HEK293 (cell line): ENCODE results near the gene HOXC10.

Experiments
- CTCF ChIA-PET: fragments of 350-600 bp; formaldehyde crosslinking; extraction: SDS; loops from one replicate; lab custom pipeline; 2021; ENCODE audit warnings: antibody characterized with exemption; lab: Yijun Ruan, JAX
- POLR2A ChIA-PET: fragments of 300-600 bp; formaldehyde crosslinking; extraction: SDS; loops from one replicate; lab custom pipeline; 2020; ENCODE audit warnings: antibody characterized with exemption, inconsistent platforms; lab: Yijun Ruan, JAX
- H3K27ac ChIP-seq: fragments of 200-500 bp; sonication (Bioruptor generic); 2 replicates; pipeline ENCODE4 v1.5.1; 2014; ENCODE audit warnings: low read depth, low read length, control low read depth, inconsistent platforms; ENCODE audit errors: extremely low read depth
- H3K36me3 ChIP-seq, 2 experiments: fragments of 200-500 bp in 1 of 2; sonication (Bioruptor generic) in 1 of 2; 1 replicate in 1 of 2; 2 replicates in 1 of 2; pipeline ENCODE4 v1.5.1; 2014 to 2017; ENCODE audit warnings: inconsistent platforms in 2 of 2, low read length in 2 of 2; ENCODE audit not compliant: control insufficient read depth in 2 of 2, insufficient read depth in 1 of 2
- H3K4me1 ChIP-seq: fragments of 200-500 bp; sonication (Bioruptor generic); 2 replicates; pipeline ENCODE4 v1.5.1; 2014; ENCODE audit warnings: mild to moderate bottlenecking, low read length, inconsistent platforms; ENCODE audit not compliant: control insufficient read depth, insufficient read depth
- H3K4me3 ChIP-seq: 2 replicates; pipeline ENCODE4 v1.5.1; 2011; ENCODE audit warnings: low read depth, mild to moderate bottlenecking, control low read depth, low read length, moderate library complexity
- H3K9me3 ChIP-seq: fragments of 200-500 bp; sonication (Bioruptor generic); 2 replicates; pipeline ENCODE4 v1.5.1; 2014; ENCODE audit warnings: low read depth, low read length, inconsistent platforms; ENCODE audit not compliant: control insufficient read depth, insufficient read depth
- BCL6B ChIP-seq: fragments of 450-650 bp; formaldehyde crosslinking; IDR thresholded peaks from 2 replicates; pipeline ENCODE4 v1.5.1; 2017; ENCODE audit warnings: missing biosample characterization, missing genetic modification characterization
- GLIS1 ChIP-seq: fragments of 450-650 bp; formaldehyde crosslinking; IDR thresholded peaks from 2 replicates; pipeline ENCODE4 v1.5.1; 2016; ENCODE audit warnings: missing biosample characterization, missing genetic modification characterization
- HOXC10 ChIP-seq: sonication (generic); formaldehyde crosslinking; IDR thresholded peaks from 2 replicates; pipeline ENCODE4 v1.8.1; 2023; ENCODE audit warnings: mild to moderate bottlenecking, missing genetic modification reagents
- KLF7 ChIP-seq: fragments of 450-650 bp; formaldehyde crosslinking; IDR thresholded peaks from 2 replicates; pipeline ENCODE4 v1.5.1; 2016; ENCODE audit warnings: missing biosample characterization, missing genetic modification characterization, borderline replicate concordance
- MEIS1 ChIP-seq: sonication (generic); formaldehyde crosslinking; IDR thresholded peaks from 2 replicates; pipeline ENCODE4 v1.8.1; 2022; ENCODE audit warnings: missing genetic modification reagents, mild to moderate bottlenecking, borderline replicate concordance
- SCRT2 ChIP-seq: fragments of 450-650 bp; formaldehyde crosslinking; IDR thresholded peaks from 2 replicates; pipeline ENCODE4 v1.5.1; 2016; ENCODE audit warnings: missing biosample characterization, missing genetic modification characterization
- SETDB1 ChIP-seq: IDR thresholded peaks from one replicate; pipeline ENCODE4 v1.6.1; 2017; ENCODE audit warnings: mild to moderate bottlenecking, low read length, moderate library complexity, mixed read lengths; ENCODE audit not compliant: insufficient read length
- SP7 ChIP-seq: fragments of 450-650 bp; formaldehyde crosslinking; IDR thresholded peaks from 2 replicates; pipeline ENCODE4 v1.5.1; 2016; ENCODE audit warnings: missing biosample characterization, missing genetic modification characterization
- ZBTB11 ChIP-seq: fragments of 450-650 bp; formaldehyde crosslinking; conservative IDR thresholded peaks from 2 replicates; pipeline ENCODE4 v1.5.1; 2016; ENCODE audit warnings: low read depth, missing biosample characterization, missing genetic modification characterization
- ZBTB17 ChIP-seq: fragments of 450-650 bp; formaldehyde crosslinking; IDR thresholded peaks from 2 replicates; pipeline ENCODE4 v1.5.1; 2016; ENCODE audit warnings: missing biosample characterization, missing genetic modification characterization
- ZBTB21 ChIP-seq: fragments of 450-650 bp; formaldehyde crosslinking; IDR thresholded peaks from 2 replicates; pipeline ENCODE4 v1.5.1; 2017; ENCODE audit warnings: missing biosample characterization, missing genetic modification characterization
- ZBTB8A ChIP-seq: fragments of 450-650 bp; formaldehyde crosslinking; IDR thresholded peaks from 2 replicates; pipeline ENCODE4 v1.5.1; 2016; ENCODE audit warnings: missing biosample characterization, missing genetic modification characterization
- ZIC2 ChIP-seq: fragments of 450-650 bp; formaldehyde crosslinking; IDR thresholded peaks from 2 replicates; pipeline ENCODE4 v1.5.1; 2016; ENCODE audit warnings: missing biosample characterization, missing genetic modification characterization
- ZNF114 ChIP-seq: fragments of 450-650 bp; formaldehyde crosslinking; IDR thresholded peaks from 2 replicates; pipeline ENCODE4 v1.5.0; 2017; ENCODE audit warnings: missing biosample characterization, missing genetic modification characterization
- ZNF138 ChIP-seq: fragments of 450-650 bp; formaldehyde crosslinking; IDR thresholded peaks from 2 replicates; pipeline ENCODE4 v1.5.1; 2016; ENCODE audit warnings: missing biosample characterization, missing genetic modification characterization, borderline replicate concordance
- ZNF223 ChIP-seq: fragments of 450-650 bp; formaldehyde crosslinking; IDR thresholded peaks from 2 replicates; pipeline ENCODE4 v1.5.1; 2016; ENCODE audit warnings: missing biosample characterization, missing genetic modification characterization
- ZNF23 ChIP-seq: fragments of 450-650 bp; formaldehyde crosslinking; IDR thresholded peaks from 2 replicates; pipeline ENCODE4 v1.5.1; 2016; ENCODE audit warnings: missing biosample characterization, missing genetic modification characterization, borderline replicate concordance
- ZNF266 ChIP-seq: fragments of 450-650 bp; formaldehyde crosslinking; IDR thresholded peaks from 2 replicates; pipeline ENCODE4 v1.5.1; 2016; ENCODE audit warnings: missing biosample characterization, missing genetic modification characterization, low read depth
- ZNF280D ChIP-seq: fragments of 450-650 bp; formaldehyde crosslinking; IDR thresholded peaks from 2 replicates; pipeline ENCODE4 v1.5.1; 2016; ENCODE audit warnings: missing biosample characterization, missing genetic modification characterization
- ZNF302 ChIP-seq: fragments of 450-650 bp; formaldehyde crosslinking; IDR thresholded peaks from 2 replicates; pipeline ENCODE4 v1.5.1; 2016; ENCODE audit warnings: missing biosample characterization, missing genetic modification characterization, low read depth
- ZNF335 ChIP-seq: fragments of 450-650 bp; formaldehyde crosslinking; conservative IDR thresholded peaks from 2 replicates; pipeline ENCODE4 v1.5.1; 2016; ENCODE audit warnings: missing biosample characterization, missing genetic modification characterization
- ZNF350 ChIP-seq: fragments of 450-650 bp; formaldehyde crosslinking; IDR thresholded peaks from 2 replicates; pipeline ENCODE4 v1.5.0; 2017; ENCODE audit warnings: missing biosample characterization, mild to moderate bottlenecking, missing genetic modification characterization
- ZNF391 ChIP-seq: fragments of 450-650 bp; formaldehyde crosslinking; IDR thresholded peaks from 2 replicates; pipeline ENCODE4 v1.5.1; 2016; ENCODE audit warnings: low read depth, missing biosample characterization, missing genetic modification characterization, borderline replicate concordance
- ZNF433 ChIP-seq: fragments of 450-650 bp; formaldehyde crosslinking; IDR thresholded peaks from 2 replicates; pipeline ENCODE4 v1.5.1; 2016; ENCODE audit warnings: missing biosample characterization, missing genetic modification characterization, low read depth
- ZNF48 ChIP-seq: fragments of 450-650 bp; formaldehyde crosslinking; IDR thresholded peaks from 2 replicates; pipeline ENCODE4 v1.5.1; 2016; ENCODE audit warnings: missing biosample characterization, missing genetic modification characterization
- ZNF530 ChIP-seq: fragments of 450-650 bp; formaldehyde crosslinking; IDR thresholded peaks from 2 replicates; pipeline ENCODE4 v1.5.1; 2016; ENCODE audit warnings: low read depth, missing biosample characterization, missing genetic modification characterization
- ZNF544 ChIP-seq: fragments of 450-650 bp; formaldehyde crosslinking; IDR thresholded peaks from 2 replicates; pipeline ENCODE4 v1.5.0; 2017; ENCODE audit warnings: missing biosample characterization, missing genetic modification characterization
- ZNF626 ChIP-seq: fragments of 450-650 bp; sonication (Bioruptor Pico); formaldehyde crosslinking; IDR thresholded peaks from 2 replicates; pipeline ENCODE4 v1.5.1; 2018; ENCODE audit warnings: missing biosample characterization, missing genetic modification characterization, inconsistent platforms
- ZNF660 ChIP-seq: fragments of 450-650 bp; IDR thresholded peaks from 2 replicates; pipeline ENCODE4 v1.5.1; 2018; ENCODE audit warnings: missing biosample characterization, mild to moderate bottlenecking, missing genetic modification characterization
- ZNF776 ChIP-seq: fragments of 450-650 bp; formaldehyde crosslinking; IDR thresholded peaks from 2 replicates; pipeline ENCODE4 v1.5.0; 2017; ENCODE audit warnings: missing biosample characterization, missing genetic modification characterization, borderline replicate concordance
- ZNF791 ChIP-seq: fragments of 450-650 bp; formaldehyde crosslinking; IDR thresholded peaks from 2 replicates; pipeline ENCODE4 v1.5.1; 2016; ENCODE audit warnings: missing biosample characterization, missing genetic modification characterization
- ZNF792 ChIP-seq: fragments of 450-650 bp; formaldehyde crosslinking; IDR thresholded peaks from 2 replicates; pipeline ENCODE4 v1.5.1; 2016; ENCODE audit warnings: missing biosample characterization, missing genetic modification characterization
- ZSCAN30 ChIP-seq: fragments of 450-650 bp; IDR thresholded peaks from 2 replicates; pipeline ENCODE4 v1.5.1; 2018; ENCODE audit warnings: missing biosample characterization, mild to moderate bottlenecking, missing genetic modification characterization, moderate library complexity

HOXC10 gene

GRCh38 chr12:53999559-54000115 is 14.7 kb downstream of the HOXC10 start:
- Histone ChIP-seq H3K4me3 (peak overlapping the region; percentile 94), H3K4me1 (peaks cover 41% of the 10 kb centered on the region), H3K9me3 (no peaks in the 10 kb centered on the region), H3K27ac (peak overlapping the region; percentile 99), H3K36me3 (peaks cover 8 to 15% of the 10 kb centered on the region in 2 experiments; a peak in 2 of 3 replicates)
- ChIA-PET CTCF (interaction anchor here (0.6 to 6.7 kb wide), 19 partner anchors 11 to 410 kb away, joined by 3 to 49 read pairs (median 4); partner anchors contain the start of genes HOXC10 and SMUG1), POLR2A (interaction anchor here (0.6 to 3.7 kb wide), 17 partner anchors 9 to 389 kb away, joined by 3 to 34 read pairs (median 4); partner anchors contain the start of genes CBX5, HNRNPA1, HOXC10 and HOXC13)
- TF ChIP-seq ZSCAN30 = no peak
- no peak for TF ChIP-seq ZNF302
- TF ChIP-seq SP7 (tag by site-specific recombination) = peak; percentile 61
- TF ChIP-seq ZNF626 = no peak
- peak; percentile 78 for TF ChIP-seq ZIC2
- no peak for TF ChIP-seq MEIS1 (CRISPR knock-in tag)
- no peak for TF ChIP-seq ZNF350 (tag by site-specific recombination)
- TF ChIP-seq ZNF48 = no peak
- no peak for TF ChIP-seq ZNF791 (tag by site-specific recombination)
- no peak for TF ChIP-seq ZNF280D (tag by site-specific recombination)
- no peak for TF ChIP-seq ZNF792 (tag by site-specific recombination)
- no peak; the same call in 1 of the 2 replicates for TF ChIP-seq ZNF335 (tag by site-specific recombination)
- TF ChIP-seq ZNF266 (tag by site-specific recombination) = no peak
- no peak for TF ChIP-seq BCL6B (tag by site-specific recombination)
- no peak for TF ChIP-seq ZNF776 (tag by site-specific recombination)
- no peak for TF ChIP-seq ZNF138 (tag by site-specific recombination)
- TF ChIP-seq ZNF223 = no peak
- TF ChIP-seq GLIS1 (tag by site-specific recombination) = peak; percentile 91
- peak; percentile 64; the same call in 1 of the 2 replicates for TF ChIP-seq ZNF391 (tag by site-specific recombination)
- TF ChIP-seq ZBTB8A (tag by site-specific recombination) = peak; percentile 57
- no peak for TF ChIP-seq SCRT2
- TF ChIP-seq ZNF530 (tag by site-specific recombination) = no peak
- peak; percentile 42 for TF ChIP-seq ZBTB21 (tag by site-specific recombination)
- TF ChIP-seq ZBTB17 = peak; percentile 73
- TF ChIP-seq ZNF114 (tag by site-specific recombination) = no peak
- TF ChIP-seq ZNF660 (tag by site-specific recombination) = no peak
- no peak for TF ChIP-seq ZNF23 (tag by site-specific recombination)
- TF ChIP-seq ZBTB11 (tag by site-specific recombination) = no peak
- TF ChIP-seq ZNF544 (tag by site-specific recombination) = no peak
- no peak for TF ChIP-seq HOXC10 (CRISPR knock-in tag)
- no peak for TF ChIP-seq SETDB1
- no peak for TF ChIP-seq KLF7 (tag by site-specific recombination)
- no peak for TF ChIP-seq ZNF433
